Muscle layer of duodenum (tissue), 2 donors: ENCODE data around the gene ZC3H18.

Source experiments
- H3K27ac ChIP-seq: one replicate; pipeline ENCODE4 v1.7.0; 2013; ENCODE audit warnings: mild to moderate bottlenecking, low read length
- H3K27me3 ChIP-seq: one replicate; pipeline ENCODE4 v1.7.0; 2013; ENCODE audit warnings: low read depth, mild to moderate bottlenecking, control low read depth, low read length
- H3K36me3 ChIP-seq, 2 donors: one replicate each; pipeline ENCODE4 v1.7.0; 2013; ENCODE audit warnings: low read length in 2 of 2, control low read depth in 1 of 2, mild to moderate bottlenecking in 1 of 2; ENCODE audit not compliant: insufficient read depth in 2 of 2, control insufficient read depth in 1 of 2
- H3K4me1 ChIP-seq, 2 donors: one replicate each; pipeline ENCODE4 v1.7.0; 2013; ENCODE audit warnings: low read length in 2 of 2, mild to moderate bottlenecking in 2 of 2, control low read depth in 1 of 2, moderate library complexity in 1 of 2; ENCODE audit not compliant: insufficient read depth in 2 of 2, control insufficient read depth in 1 of 2
- H3K4me3 ChIP-seq, 2 donors: one replicate each; pipeline ENCODE4 v1.7.0; 2013; ENCODE audit warnings: low read length in 2 of 2, low read depth in 1 of 2, mild to moderate bottlenecking in 1 of 2
- H3K9me3 ChIP-seq, 2 donors: one replicate each; pipeline ENCODE4 v1.7.0; 2013; ENCODE audit warnings: low read length in 2 of 2, control low read depth in 1 of 2, mild to moderate bottlenecking in 1 of 2; ENCODE audit not compliant: control insufficient read depth in 1 of 2
- donor health status: healthy.

The ZC3H18 gene

GRCh38 chr16:88639231-88640038 lies 69.2 kb downstream of the ZC3H18 start:
- Histone ChIP-seq H3K27me3 (peaks cover 26% of the 10 kb centered on the region), H3K4me1 (peaks cover 0 to 8% of the 10 kb centered on the region in 2 donors), H3K4me3 (no peak overlapping the region), H3K36me3 (peaks cover 0 to 6% of the 10 kb centered on the region in 2 donors), H3K9me3 (no peaks in the 10 kb centered on the region), H3K27ac (no peak overlapping the region)

DNA sequence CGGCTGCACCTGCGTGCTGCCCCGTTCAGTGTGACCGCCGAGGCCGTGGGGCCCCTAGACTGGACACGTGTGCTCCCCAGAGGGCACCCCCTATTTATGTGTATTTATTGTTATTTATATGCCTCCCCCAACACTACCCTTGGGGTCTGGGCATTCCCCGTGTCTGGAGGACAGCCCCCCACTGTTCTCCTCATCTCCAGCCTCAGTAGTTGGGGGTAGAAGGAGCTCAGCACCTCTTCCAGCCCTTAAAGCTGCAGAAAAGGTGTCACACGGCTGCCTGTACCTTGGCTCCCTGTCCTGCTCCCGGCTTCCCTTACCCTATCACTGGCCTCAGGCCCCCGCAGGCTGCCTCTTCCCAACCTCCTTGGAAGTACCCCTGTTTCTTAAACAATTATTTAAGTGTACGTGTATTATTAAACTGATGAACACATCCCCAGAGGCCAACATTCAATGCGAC lies 69.9 kb downstream of the ZC3H18 start:
- H3K36me3 ChIP-seq, result peaks cover 0 to 6% of the 10 kb centered on the region in 2 donors
- peaks cover 0 to 2% of the 10 kb centered on the region in 2 donors for H3K4me1 ChIP-seq
- no peak overlapping the region for H3K4me3 ChIP-seq
- no peaks in the 10 kb centered on the region for H3K9me3 ChIP-seq
- H3K27me3 ChIP-seq, result peaks cover 26% of the 10 kb centered on the region
- H3K27ac ChIP-seq, result no peak overlapping the region

DNA sequence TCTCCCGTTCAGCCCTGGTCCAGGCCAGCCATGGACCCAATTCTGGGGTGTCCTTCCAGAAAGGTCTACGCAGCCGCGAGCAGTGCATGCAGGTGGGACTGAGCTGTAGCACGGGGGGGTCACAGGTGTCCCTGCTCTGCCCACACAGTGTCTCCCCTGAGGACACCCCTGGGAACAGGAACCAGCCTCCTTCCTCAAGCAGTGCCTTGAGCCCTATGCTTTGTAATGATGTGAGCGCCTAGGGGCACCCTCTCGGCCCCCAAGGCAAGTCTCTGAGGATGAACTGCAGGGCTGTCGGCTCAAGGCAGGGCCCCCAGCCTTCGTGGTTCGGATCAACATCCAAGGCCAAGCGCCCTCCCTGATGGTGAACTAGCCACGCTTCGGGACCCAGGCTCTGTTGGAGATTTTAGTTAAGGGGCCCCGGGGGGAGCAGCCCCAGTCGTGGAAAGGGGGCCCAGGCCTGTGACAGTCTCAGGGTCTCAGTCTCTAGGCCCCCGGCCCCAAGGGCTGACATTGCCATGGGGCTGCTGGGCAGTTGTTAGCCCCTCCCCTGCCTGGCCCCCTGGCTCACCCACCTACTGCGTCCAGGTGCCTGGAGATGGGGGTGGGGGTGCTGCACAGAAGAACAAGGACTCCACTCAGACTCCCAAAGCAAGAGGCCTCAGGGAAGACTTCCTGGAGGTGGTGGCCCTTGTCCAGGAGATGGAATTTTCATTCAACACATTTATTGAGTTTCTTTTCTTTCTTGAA lies 70.5 kb downstream of the ZC3H18 start:
- no peaks in the 10 kb centered on the region for H3K4me1 ChIP-seq
- H3K27ac ChIP-seq, result no peak overlapping the region
- no peaks in the 10 kb centered on the region for H3K9me3 ChIP-seq
- H3K36me3 ChIP-seq, result peaks cover 0 to 9% of the 10 kb centered on the region in 2 donors
- H3K4me3 ChIP-seq, result no peak overlapping the region
- H3K27me3 ChIP-seq, result peaks cover 26% of the 10 kb centered on the region

- Histone ChIP-seq H3K36me3 (peaks cover 0 to 12% of the 10 kb centered on the region in 2 donors), H3K27ac (no peak overlapping the region)
Measured at GRCh38 chr16:88642881-88643643, 72.9 kb downstream of the ZC3H18 start.

DNA sequence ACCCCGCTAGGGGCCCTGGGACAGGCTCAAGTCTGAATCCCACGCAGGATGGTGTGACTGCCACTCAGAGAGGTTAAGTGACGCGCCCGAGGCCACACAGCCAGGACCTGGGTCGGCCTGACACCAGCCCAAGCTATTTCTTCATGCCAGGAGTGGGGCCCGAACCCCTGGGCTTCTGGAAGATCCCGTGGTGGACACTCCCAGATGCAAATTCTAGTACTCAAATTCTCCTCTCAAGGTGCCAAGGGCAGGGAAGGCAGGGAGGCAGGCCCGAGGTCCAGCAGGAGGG lies 73.4 kb downstream of the ZC3H18 start:
- Histone ChIP-seq H3K4me3 (no peak overlapping the region), H3K4me1 (no peaks in the 10 kb centered on the region), H3K27me3 (peaks cover 23% of the 10 kb centered on the region), H3K36me3 (peaks cover 0 to 12% of the 10 kb centered on the region in 2 donors), H3K27ac (no peak overlapping the region), H3K9me3 (no peaks in the 10 kb centered on the region)

More at GRCh38 chr16:88642881-88643643, 72.9 kb downstream of the ZC3H18 start:
- no peak overlapping the region for H3K4me3 ChIP-seq
- peaks cover 26% of the 10 kb centered on the region for H3K27me3 ChIP-seq
- no peaks in the 10 kb centered on the region for H3K4me1 ChIP-seq
- H3K9me3 ChIP-seq, result no peaks in the 10 kb centered on the region

DNA sequence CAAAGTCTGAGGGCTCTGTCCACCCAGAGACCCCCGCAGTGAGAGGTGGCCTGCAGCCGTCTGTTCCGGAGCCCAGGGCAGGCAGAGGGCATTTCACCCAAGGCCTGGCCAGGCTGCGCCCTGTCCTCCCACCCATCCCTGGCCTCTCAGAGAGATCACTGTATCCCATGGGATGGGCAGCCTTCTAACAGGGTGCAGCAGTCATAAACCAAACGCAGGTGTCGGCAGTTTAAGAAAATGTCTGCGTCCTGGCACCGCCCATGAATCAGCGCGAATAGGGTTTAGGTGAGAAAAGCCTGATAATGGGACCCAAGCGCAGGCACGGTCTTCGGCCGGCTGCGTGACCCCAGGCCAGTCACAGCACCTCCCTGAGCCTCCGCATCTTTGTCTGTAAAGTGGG lies 75.3 kb downstream of the ZC3H18 start:
- H3K27ac ChIP-seq, result no peak overlapping the region
- no peaks in the 10 kb centered on the region for H3K9me3 ChIP-seq
- H3K27me3 ChIP-seq, result peaks cover 5% of the 10 kb centered on the region
- H3K36me3 ChIP-seq, result peaks cover 0 to 12% of the 10 kb centered on the region in 2 donors
- H3K4me3 ChIP-seq, result no peak overlapping the region
- peaks cover 0 to 9% of the 10 kb centered on the region in 2 donors for H3K4me1 ChIP-seq

DNA sequence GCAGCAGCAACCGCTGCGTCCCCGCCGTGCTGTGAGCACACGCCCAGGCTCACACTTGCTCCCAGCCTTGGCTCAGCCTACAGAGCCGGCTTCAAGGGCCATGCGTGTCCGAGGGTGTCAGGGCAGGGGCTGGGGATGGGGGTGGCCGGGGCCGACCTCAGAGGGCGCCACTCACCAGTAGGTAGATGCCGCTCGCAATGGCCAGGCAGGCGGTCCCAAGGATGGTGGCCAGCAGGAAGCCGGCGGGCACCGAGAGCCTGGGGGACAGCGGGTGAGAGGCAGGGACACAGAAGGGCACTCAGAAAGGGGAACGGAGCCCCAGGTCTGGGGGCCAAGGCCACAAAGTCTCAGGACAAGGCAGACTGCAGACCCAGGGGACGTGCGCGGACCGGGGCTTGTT lies 75.7 kb downstream of the ZC3H18 start:
- no peak overlapping the region for H3K4me3 ChIP-seq
- peaks cover 0 to 12% of the 10 kb centered on the region in 2 donors for H3K36me3 ChIP-seq
- H3K9me3 ChIP-seq, result no peaks in the 10 kb centered on the region
- H3K27me3 ChIP-seq, result no peaks in the 10 kb centered on the region
- no peak overlapping the region for H3K27ac ChIP-seq
- H3K4me1 ChIP-seq, result peaks cover 0 to 12% of the 10 kb centered on the region in 2 donors

GRCh38 chr16:88646345-88647034 lies 76.3 kb downstream of the ZC3H18 start:
- Histone ChIP-seq H3K27me3 (no peaks in the 10 kb centered on the region), H3K27ac (no peak overlapping the region), H3K4me3 (no peak overlapping the region), H3K9me3 (no peaks in the 10 kb centered on the region), H3K36me3 (peaks cover 0 to 12% of the 10 kb centered on the region in 2 donors), H3K4me1 (peaks cover 4 to 18% of the 10 kb centered on the region in 2 donors)

- no peak overlapping the region for H3K4me3 ChIP-seq
- H3K36me3 ChIP-seq, result peaks cover 0 to 12% of the 10 kb centered on the region in 2 donors
- no peaks in the 10 kb centered on the region for H3K9me3 ChIP-seq
- H3K4me1 ChIP-seq, result peaks cover 4 to 20% of the 10 kb centered on the region in 2 donors
- H3K27me3 ChIP-seq, result no peaks in the 10 kb centered on the region
- H3K27ac ChIP-seq, result no peak overlapping the region
Measured at GRCh38 chr16:88647178-88648070, 77.2 kb downstream of the ZC3H18 start.
